GM20000 (cell line): ENCODE measurements around the gene PPHLN1.

Experiments
- DNase-seq: peaks from one replicate; pipeline ENCODE4 v3.0.0; 2012; ENCODE audit warnings: low spot score
- TF ChIP-seq, protein P1 (sequence below): IDR thresholded peaks from 2 replicates; pipeline ENCODE4 v1.5.1; 2012; ENCODE audit warnings: mild to moderate bottlenecking, control low read depth; ENCODE audit errors: extremely low read depth, missing control alignments

Gene PPHLN1

GRCh38 chr12:42483521-42483790 lies 157.5 kb downstream of the PPHLN1 start:
- DNase-seq = peak; percentile 67
- TF ChIP-seq, protein P1, sequence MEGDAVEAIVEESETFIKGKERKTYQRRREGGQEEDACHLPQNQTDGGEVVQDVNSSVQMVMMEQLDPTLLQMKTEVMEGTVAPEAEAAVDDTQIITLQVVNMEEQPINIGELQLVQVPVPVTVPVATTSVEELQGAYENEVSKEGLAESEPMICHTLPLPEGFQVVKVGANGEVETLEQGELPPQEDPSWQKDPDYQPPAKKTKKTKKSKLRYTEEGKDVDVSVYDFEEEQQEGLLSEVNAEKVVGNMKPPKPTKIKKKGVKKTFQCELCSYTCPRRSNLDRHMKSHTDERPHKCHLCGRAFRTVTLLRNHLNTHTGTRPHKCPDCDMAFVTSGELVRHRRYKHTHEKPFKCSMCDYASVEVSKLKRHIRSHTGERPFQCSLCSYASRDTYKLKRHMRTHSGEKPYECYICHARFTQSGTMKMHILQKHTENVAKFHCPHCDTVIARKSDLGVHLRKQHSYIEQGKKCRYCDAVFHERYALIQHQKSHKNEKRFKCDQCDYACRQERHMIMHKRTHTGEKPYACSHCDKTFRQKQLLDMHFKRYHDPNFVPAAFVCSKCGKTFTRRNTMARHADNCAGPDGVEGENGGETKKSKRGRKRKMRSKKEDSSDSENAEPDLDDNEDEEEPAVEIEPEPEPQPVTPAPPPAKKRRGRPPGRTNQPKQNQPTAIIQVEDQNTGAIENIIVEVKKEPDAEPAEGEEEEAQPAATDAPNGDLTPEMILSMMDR = no peak

- TF ChIP-seq, protein P1 = no peak
- no peak for DNase-seq
Measured at GRCh38 chr12:42484996-42485395, 159.0 kb downstream of the PPHLN1 start.

- TF ChIP-seq, protein P1 = no peak
- DNase-seq = no peak
Measured at GRCh38 chr12:42485823-42486222, 159.9 kb downstream of the PPHLN1 start.

DNA sequence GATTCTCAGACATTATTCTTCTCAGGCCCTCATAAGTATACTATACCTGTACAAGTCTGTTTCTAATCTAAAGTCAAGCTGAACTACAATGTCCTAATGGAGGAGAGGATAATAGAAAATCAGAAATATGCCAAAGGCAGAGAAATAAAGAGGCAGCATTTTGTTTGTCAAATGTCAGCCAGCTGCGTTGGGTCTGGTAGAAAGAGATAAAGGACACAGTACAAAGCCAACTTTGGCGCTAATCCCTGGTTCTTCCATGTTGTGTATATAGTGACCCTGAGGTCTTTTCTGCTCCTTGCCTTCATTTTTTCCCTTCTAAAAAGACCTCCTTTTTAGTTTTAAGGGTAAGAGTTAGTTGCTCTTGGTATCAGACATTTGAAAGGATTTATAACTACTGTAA lies 160.4 kb downstream of the PPHLN1 start:
- TF ChIP-seq, protein P1 = no peak
- DNase-seq = no peak

DNA sequence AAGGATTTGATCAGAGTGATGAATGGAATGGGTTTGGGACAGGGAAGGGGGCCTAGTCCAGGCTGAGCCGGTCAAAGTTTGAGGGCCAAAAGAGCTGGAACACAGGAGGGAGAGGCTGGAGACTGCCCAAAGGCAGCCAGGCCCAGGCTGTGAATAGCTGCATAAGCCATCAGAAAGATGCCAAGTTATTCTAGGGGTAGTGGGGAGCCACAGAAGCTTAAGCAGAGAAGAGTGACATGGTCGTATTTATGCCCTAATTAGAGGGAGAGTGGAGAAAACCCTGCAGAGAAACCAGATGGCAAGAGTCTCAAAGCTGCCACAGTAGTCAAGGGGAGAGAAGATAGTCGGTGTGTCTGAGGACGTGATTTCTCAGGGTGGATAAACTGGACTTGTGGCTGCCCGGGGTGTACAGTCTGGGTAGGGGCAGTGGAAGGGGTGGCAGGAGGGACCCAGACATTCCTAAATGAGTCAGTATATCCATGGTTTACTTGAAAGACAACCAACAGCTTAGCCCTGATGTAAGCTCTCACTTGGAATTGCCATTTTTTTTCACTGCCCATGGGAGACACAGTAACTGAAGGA lies 164.4 kb downstream of the PPHLN1 start:
- TF ChIP-seq, protein P1 = no peak
- DNase-seq = no peak
